DOHH2 (cell line): ENCODE measurements around the gene PTPRN2.
"Not testable (repeated sequence)": the region's sequence is repeated elsewhere in the genome, so short reads cannot be mapped to it uniquely, and the experiment has no call there.

Experiments used
- H3F3A ChIP-seq: fragments of 200-600 bp; sonication (generic), shearing (Covaris generic); 2 replicates; pipeline ENCODE4 v1.6.0; 2016; ENCODE audit warnings: antibody characterized with exemption, mild to moderate bottlenecking; ENCODE audit not compliant: control insufficient read depth, insufficient read depth
- H3K27ac ChIP-seq: fragments of 200-600 bp; sonication (generic); 2 replicates; pipeline ENCODE4 v1.5.1; 2014; ENCODE audit warnings: low read depth, mild to moderate bottlenecking, low read length, moderate library complexity
- H3K27me3 ChIP-seq: fragments of 200-600 bp; sonication (generic); 2 replicates; pipeline ENCODE4 v1.6.1; 2014; ENCODE audit warnings: mild to moderate bottlenecking, low read length, mixed read lengths; ENCODE audit not compliant: control insufficient read depth
- H3K36me3 ChIP-seq: fragments of 200-600 bp; sonication (generic); 2 replicates; pipeline ENCODE4 v1.6.1; 2014; ENCODE audit warnings: mild to moderate bottlenecking, low read length, moderate library complexity, mixed read lengths; ENCODE audit not compliant: control insufficient read depth
- H3K4me1 ChIP-seq: fragments of 200-600 bp; sonication (generic); 2 replicates; pipeline ENCODE4 v1.6.1; 2014; ENCODE audit warnings: mild to moderate bottlenecking, low read length, mixed read lengths; ENCODE audit not compliant: control insufficient read depth
- H3K4me2 ChIP-seq: fragments of 200-600 bp; sonication (generic); 2 replicates; pipeline ENCODE4 v1.6.0; 2014; ENCODE audit warnings: mild to moderate bottlenecking, low read length, moderate library complexity
- H3K4me3 ChIP-seq: fragments of 200-600 bp; sonication (generic); 2 replicates; pipeline ENCODE4 v1.5.1; 2014; ENCODE audit warnings: mild to moderate bottlenecking, low read length, mixed read lengths
- H3K79me2 ChIP-seq: fragments of 200-600 bp; sonication (generic); 2 replicates; pipeline ENCODE4 v1.6.1; 2014; ENCODE audit warnings: mild to moderate bottlenecking, low read length, mixed read lengths; ENCODE audit not compliant: control insufficient read depth
- H3K9me2 ChIP-seq: fragments of 200-600 bp; sonication (generic); replicated peaks from 2 replicates; pipeline ENCODE4 v1.6.1; 2014; ENCODE audit warnings: mild to moderate bottlenecking, low read length, mixed read lengths; ENCODE audit not compliant: control insufficient read depth
- H3K9me3 ChIP-seq: fragments of 200-600 bp; sonication (generic); 2 replicates; pipeline ENCODE4 v1.6.1; 2014; ENCODE audit warnings: antibody characterized with exemption, low read length, mixed read lengths; ENCODE audit not compliant: control insufficient read depth, insufficient read depth
- H4K20me1 ChIP-seq: fragments of 200-600 bp; sonication (generic); 2 replicates; pipeline ENCODE4 v1.6.0; 2014; ENCODE audit warnings: low read depth, mild to moderate bottlenecking, antibody characterized with exemption, low read length, moderate library complexity; ENCODE audit not compliant: control insufficient read depth, insufficient read depth
- EZH2phosphoT487 ChIP-seq: fragments of 200-600 bp; sonication (generic); IDR thresholded peaks from 2 replicates; pipeline ENCODE4 v1.6.1; 2017; ENCODE audit warnings: borderline replicate concordance, mild to moderate bottlenecking, antibody characterized with exemption, low read length, moderate library complexity, mixed read lengths
- TF ChIP-seq, protein P1 (sequence below): fragments of 200-600 bp; sonication (generic); IDR thresholded peaks from one replicate; pipeline ENCODE4 v1.5.1; 2014; ENCODE audit warnings: antibody characterized with exemption, mild to moderate bottlenecking, low read depth, low read length; ENCODE audit not compliant: poor library complexity, severe bottlenecking

The PTPRN2 gene

GRCh38 chr7:157916946-157917640 lies 670.5 kb downstream of the PTPRN2 start:
- H3K9me3 ChIP-seq = peaks cover 22% of the 10 kb centered on the region; the same call in 1 of the 2 replicates
- H3K27ac ChIP-seq = no peak overlapping the region
- no peak overlapping the region for H3K4me3 ChIP-seq
- H3K4me1 ChIP-seq = no peaks in the 10 kb centered on the region
- no peaks in the 10 kb centered on the region for H3K36me3 ChIP-seq
- TF ChIP-seq, protein P1, sequence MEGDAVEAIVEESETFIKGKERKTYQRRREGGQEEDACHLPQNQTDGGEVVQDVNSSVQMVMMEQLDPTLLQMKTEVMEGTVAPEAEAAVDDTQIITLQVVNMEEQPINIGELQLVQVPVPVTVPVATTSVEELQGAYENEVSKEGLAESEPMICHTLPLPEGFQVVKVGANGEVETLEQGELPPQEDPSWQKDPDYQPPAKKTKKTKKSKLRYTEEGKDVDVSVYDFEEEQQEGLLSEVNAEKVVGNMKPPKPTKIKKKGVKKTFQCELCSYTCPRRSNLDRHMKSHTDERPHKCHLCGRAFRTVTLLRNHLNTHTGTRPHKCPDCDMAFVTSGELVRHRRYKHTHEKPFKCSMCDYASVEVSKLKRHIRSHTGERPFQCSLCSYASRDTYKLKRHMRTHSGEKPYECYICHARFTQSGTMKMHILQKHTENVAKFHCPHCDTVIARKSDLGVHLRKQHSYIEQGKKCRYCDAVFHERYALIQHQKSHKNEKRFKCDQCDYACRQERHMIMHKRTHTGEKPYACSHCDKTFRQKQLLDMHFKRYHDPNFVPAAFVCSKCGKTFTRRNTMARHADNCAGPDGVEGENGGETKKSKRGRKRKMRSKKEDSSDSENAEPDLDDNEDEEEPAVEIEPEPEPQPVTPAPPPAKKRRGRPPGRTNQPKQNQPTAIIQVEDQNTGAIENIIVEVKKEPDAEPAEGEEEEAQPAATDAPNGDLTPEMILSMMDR = no peak
- TF ChIP-seq EZH2phosphoT487 = no peak
- no peaks in the 10 kb centered on the region for H3F3A ChIP-seq
- no peaks in the 10 kb centered on the region for H4K20me1 ChIP-seq
- 0 out of 2 replicates have a peak, but pooled peaks cover 3% of the 10 kb centered on the region for H3K9me2 ChIP-seq
- no peak overlapping the region for H3K4me2 ChIP-seq
- no peaks in the 10 kb centered on the region for H3K79me2 ChIP-seq
- no peaks in the 10 kb centered on the region for H3K27me3 ChIP-seq

DNA sequence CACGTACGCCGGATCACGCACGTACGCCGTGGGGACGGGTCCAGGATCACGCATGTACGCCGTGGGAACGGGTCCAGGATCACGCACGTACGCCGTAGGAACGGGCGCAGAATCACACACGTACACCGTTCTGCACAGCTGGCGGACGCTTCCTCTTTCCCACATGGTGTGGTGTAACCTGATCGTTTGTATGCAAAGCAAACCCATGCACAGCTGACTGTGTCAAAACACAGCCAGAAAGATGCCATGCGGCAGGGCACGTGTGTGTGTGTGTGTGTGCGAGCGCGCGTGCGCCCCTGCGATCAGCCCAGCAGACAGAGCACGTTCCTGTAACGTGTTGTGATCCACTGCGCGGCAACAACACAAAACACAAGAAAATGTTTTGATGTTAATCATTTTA lies 677.2 kb downstream of the PTPRN2 start:
- H3K9me2 ChIP-seq = 0 out of 2 replicates have a peak, but pooled peaks cover 3% of the 10 kb centered on the region
- H3K79me2 ChIP-seq = no peaks in the 10 kb centered on the region
- H3K27ac ChIP-seq = no peak overlapping the region
- H3K27me3 ChIP-seq = no peaks in the 10 kb centered on the region
- no peaks in the 10 kb centered on the region for H4K20me1 ChIP-seq
- no peak overlapping the region for H3K4me3 ChIP-seq
- H3F3A ChIP-seq = no peaks in the 10 kb centered on the region
- no peak overlapping the region for H3K4me2 ChIP-seq
- H3K36me3 ChIP-seq = no peaks in the 10 kb centered on the region
- H3K9me3 ChIP-seq = peaks cover 25% of the 10 kb centered on the region; the same call in 1 of the 2 replicates
- TF ChIP-seq, protein P1 = no peak
- TF ChIP-seq EZH2phosphoT487 = no peak
- no peaks in the 10 kb centered on the region for H3K4me1 ChIP-seq

GRCh38 chr7:157910045-157910444 lies 677.6 kb downstream of the PTPRN2 start:
- H3K4me1 ChIP-seq, H3K79me2 ChIP-seq: not testable (repeated sequence)

DNA sequence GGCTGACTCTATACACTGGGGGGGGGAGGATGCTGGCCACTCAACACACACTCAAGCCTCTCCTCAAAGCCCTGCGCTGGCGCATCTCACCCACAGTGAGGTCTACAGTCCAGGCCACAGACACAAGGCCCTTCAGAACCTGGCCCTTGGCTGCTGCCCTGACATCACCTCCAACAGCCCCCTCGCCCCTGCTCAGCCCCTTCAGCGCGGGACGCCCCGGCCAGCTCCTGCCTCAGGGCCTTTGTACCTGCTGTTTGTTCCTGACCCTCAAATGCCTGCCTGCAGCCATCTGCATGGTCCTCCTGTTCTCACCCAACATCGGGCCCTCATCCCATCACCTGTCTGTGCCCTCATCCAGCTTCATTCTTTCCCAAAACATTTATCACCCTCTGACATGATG lies 678.3 kb downstream of the PTPRN2 start:
- no peaks in the 10 kb centered on the region for H3F3A ChIP-seq
- no peaks in the 10 kb centered on the region for H4K20me1 ChIP-seq
- H3K9me2 ChIP-seq = 0 out of 2 replicates have a peak, but pooled peaks cover 3% of the 10 kb centered on the region
- no peak overlapping the region for H3K4me2 ChIP-seq
- no peak for TF ChIP-seq EZH2phosphoT487
- TF ChIP-seq, protein P1 = no peak
- H3K27me3 ChIP-seq = no peaks in the 10 kb centered on the region
- no peaks in the 10 kb centered on the region for H3K4me1 ChIP-seq
- H3K36me3 ChIP-seq = no peaks in the 10 kb centered on the region
- H3K9me3 ChIP-seq = peaks cover 24% of the 10 kb centered on the region; the same call in 1 of the 2 replicates
- H3K79me2 ChIP-seq = no peaks in the 10 kb centered on the region
- H3K27ac ChIP-seq = no peak overlapping the region
- H3K4me3 ChIP-seq = no peak overlapping the region

More at GRCh38 chr7:157910045-157910444, 677.6 kb downstream of the PTPRN2 start:
- H3K36me3 ChIP-seq, H4K20me1 ChIP-seq, H3K27ac ChIP-seq, H3K9me2 ChIP-seq, H3K4me3 ChIP-seq, H3K27me3 ChIP-seq, H3K4me2 ChIP-seq, H3F3A ChIP-seq: not testable (repeated sequence)
- peaks cover 21% of the 10 kb centered on the region; the same call in 1 of the 2 replicates for H3K9me3 ChIP-seq
